ENCODE measurements around the gene CTNND2.

DNA sequence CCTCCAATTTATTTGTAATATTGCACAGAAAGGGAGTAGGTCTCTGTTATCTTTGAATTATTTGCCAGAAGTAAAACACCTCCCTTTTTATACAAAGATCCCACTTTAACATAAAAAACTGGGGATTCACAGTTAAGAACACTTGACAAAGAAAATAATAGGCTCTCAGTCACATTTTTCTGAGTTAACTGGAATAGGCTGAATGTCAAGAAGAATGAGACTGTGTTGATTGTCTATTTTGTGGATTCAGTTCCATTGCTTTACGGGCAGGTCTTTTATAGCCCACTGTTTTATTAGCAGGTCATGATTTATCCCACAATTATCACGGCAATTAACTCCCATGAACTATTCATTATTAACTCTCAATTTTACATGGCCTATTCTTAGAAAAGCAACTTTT, 427.4 kb downstream of the CTNND2 start:
- TF ChIP-seq, protein P1, sequence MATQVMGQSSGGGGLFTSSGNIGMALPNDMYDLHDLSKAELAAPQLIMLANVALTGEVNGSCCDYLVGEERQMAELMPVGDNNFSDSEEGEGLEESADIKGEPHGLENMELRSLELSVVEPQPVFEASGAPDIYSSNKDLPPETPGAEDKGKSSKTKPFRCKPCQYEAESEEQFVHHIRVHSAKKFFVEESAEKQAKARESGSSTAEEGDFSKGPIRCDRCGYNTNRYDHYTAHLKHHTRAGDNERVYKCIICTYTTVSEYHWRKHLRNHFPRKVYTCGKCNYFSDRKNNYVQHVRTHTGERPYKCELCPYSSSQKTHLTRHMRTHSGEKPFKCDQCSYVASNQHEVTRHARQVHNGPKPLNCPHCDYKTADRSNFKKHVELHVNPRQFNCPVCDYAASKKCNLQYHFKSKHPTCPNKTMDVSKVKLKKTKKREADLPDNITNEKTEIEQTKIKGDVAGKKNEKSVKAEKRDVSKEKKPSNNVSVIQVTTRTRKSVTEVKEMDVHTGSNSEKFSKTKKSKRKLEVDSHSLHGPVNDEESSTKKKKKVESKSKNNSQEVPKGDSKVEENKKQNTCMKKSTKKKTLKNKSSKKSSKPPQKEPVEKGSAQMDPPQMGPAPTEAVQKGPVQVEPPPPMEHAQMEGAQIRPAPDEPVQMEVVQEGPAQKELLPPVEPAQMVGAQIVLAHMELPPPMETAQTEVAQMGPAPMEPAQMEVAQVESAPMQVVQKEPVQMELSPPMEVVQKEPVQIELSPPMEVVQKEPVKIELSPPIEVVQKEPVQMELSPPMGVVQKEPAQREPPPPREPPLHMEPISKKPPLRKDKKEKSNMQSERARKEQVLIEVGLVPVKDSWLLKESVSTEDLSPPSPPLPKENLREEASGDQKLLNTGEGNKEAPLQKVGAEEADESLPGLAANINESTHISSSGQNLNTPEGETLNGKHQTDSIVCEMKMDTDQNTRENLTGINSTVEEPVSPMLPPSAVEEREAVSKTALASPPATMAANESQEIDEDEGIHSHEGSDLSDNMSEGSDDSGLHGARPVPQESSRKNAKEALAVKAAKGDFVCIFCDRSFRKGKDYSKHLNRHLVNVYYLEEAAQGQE (tag by site-specific recombination; IDR thresholded peaks at IDR 0.05): no peak
- TF ChIP-seq ZNF138 (tag by site-specific recombination; IDR thresholded peaks at IDR 0.05; ENCODE audit: borderline replicate concordance) (no peak), ZNF768 (tag by site-specific recombination; IDR thresholded peaks at IDR 0.05) (no peak), ZNF747 (tag by site-specific recombination; IDR thresholded peaks at IDR 0.05) (no peak), ZNF624 (tag by site-specific recombination; IDR thresholded peaks at IDR 0.05) (no peak), MEIS1 (CRISPR knock-in tag; IDR thresholded peaks at IDR 0.05; ENCODE audit: borderline replicate concordance) (no peak), ZFP69B (tag by site-specific recombination; IDR thresholded peaks at IDR 0.05) (no peak), ZBTB21 (tag by site-specific recombination; IDR thresholded peaks at IDR 0.05) (no peak), ZBTB20 (tag by site-specific recombination; IDR thresholded peaks at IDR 0.05) (no peak), ZSCAN23 (tag by site-specific recombination; IDR thresholded peaks at IDR 0.05) (no peak), ZNF335 (tag by site-specific recombination; conservative IDR thresholded peaks at IDR 0.05) (no peak)
- TF ChIP-seq, protein P2, sequence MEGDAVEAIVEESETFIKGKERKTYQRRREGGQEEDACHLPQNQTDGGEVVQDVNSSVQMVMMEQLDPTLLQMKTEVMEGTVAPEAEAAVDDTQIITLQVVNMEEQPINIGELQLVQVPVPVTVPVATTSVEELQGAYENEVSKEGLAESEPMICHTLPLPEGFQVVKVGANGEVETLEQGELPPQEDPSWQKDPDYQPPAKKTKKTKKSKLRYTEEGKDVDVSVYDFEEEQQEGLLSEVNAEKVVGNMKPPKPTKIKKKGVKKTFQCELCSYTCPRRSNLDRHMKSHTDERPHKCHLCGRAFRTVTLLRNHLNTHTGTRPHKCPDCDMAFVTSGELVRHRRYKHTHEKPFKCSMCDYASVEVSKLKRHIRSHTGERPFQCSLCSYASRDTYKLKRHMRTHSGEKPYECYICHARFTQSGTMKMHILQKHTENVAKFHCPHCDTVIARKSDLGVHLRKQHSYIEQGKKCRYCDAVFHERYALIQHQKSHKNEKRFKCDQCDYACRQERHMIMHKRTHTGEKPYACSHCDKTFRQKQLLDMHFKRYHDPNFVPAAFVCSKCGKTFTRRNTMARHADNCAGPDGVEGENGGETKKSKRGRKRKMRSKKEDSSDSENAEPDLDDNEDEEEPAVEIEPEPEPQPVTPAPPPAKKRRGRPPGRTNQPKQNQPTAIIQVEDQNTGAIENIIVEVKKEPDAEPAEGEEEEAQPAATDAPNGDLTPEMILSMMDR (tag by site-specific recombination; IDR thresholded peaks at IDR 0.05): no peak
- TF ChIP-seq, protein P3, sequence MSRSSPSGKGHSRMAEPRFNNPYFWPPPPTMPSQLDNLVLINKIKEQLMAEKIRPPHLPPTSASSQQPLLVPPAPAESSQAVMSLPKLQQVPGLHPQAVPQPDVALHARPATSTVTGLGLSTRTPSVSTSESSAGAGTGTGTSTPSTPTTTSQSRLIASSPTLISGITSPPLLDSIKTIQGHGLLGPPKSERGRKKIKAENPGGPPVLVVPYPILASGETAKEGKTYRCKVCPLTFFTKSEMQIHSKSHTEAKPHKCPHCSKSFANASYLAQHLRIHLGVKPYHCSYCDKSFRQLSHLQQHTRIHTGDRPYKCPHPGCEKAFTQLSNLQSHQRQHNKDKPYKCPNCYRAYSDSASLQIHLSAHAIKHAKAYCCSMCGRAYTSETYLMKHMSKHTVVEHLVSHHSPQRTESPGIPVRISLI (tag by site-specific recombination; IDR thresholded peaks at IDR 0.05): no peak
- TF ChIP-seq, protein P4, sequence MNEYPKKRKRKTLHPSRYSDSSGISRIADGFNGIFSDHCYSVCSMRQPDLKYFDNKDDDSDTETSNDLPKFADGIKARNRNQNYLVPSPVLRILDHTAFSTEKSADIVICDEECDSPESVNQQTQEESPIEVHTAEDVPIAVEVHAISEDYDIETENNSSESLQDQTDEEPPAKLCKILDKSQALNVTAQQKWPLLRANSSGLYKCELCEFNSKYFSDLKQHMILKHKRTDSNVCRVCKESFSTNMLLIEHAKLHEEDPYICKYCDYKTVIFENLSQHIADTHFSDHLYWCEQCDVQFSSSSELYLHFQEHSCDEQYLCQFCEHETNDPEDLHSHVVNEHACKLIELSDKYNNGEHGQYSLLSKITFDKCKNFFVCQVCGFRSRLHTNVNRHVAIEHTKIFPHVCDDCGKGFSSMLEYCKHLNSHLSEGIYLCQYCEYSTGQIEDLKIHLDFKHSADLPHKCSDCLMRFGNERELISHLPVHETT (tag by site-specific recombination; IDR thresholded peaks at IDR 0.05): no peak
